ENCODE data around the gene ALDH3A2.
"Not testable (repeated sequence)": the region's sequence is repeated elsewhere in the genome, so short reads cannot be mapped to it uniquely, and the experiment has no call there.

Gene ALDH3A2

DNA sequence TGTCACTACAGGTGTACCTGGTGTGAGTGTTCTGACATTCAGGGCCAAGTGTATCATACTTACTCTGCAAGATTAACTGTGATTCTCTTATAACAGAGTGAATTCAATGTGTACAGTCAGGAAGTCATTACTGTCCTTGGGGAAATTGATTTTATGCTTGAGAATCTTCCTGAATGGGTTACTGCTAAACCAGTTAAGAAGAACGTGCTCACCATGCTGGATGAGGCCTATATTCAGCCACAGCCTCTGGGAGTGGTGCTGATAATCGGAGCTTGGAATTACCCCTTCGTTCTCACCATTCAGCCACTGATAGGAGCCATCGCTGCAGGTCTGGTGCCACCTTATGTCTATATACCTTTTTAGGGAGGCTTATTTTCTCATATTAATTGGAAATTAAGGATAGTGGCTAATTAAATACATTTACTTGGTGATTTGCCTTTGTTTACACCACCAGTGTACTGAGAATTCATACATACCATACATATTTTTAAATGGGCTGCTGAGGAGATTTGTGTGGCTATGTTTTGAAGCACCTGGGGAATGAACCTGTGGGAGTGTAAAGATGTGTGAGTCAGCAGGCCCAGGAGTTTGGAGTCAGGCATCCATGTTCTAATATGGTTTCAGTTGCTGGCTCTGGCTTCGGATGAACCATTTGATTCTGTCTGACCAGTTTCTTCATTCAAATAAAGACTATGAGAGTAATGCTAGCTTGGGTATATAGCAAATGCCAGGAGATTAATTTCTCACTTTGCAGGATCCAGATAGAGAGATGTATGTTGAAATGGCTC is 3.1 kb downstream of the ALDH3A2 start:
- DNase-seq: no peak

DNA sequence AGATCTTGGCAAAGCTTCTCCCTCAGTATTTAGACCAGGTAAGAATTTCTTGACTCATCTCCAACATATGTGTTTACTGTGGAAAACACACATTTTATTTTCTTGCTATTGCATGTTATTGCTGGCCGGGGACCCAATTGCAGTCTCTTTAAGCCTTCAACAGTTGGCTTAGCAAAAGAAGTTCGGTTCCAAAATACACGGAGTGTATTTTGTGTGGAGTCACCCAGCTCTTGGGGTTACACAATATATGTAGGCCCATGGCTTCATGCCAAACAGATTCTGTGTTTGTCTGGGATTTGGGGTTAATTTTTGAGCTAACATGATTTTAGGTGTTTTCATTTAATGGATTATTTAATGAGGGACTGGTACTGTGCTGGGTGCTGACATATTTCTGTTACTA is 4.0 kb downstream of the ALDH3A2 start:
- DNase-seq: no peak

DNA sequence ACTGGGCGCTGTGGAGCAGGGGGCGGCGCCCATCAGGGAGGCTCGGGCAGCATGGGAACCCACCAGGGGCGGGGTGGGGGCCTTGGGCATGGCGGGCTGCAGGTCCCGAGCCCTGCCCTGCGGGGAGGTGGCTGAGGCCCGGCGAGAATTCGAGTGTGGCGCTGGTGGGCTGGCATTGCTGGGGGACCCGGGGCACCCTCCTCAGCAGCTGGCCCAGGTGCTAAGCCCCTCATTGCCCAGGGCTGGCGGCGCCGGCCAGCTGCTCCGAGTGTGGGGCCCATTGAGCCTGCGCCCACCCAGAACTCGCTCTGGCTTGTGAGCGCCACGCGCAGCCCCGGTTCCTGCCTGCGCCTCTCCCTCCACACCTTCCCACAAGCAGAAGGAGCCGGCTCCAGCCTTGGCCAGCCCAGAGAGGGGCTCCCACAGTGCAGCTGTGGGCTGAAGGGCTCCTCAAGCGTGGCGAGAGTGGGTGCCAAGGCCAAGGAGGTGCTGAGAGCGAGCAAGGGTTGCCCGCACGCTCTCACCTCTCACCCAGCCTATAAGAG is 5.9 kb downstream of the ALDH3A2 start:
- no peak for DNase-seq

DNA sequence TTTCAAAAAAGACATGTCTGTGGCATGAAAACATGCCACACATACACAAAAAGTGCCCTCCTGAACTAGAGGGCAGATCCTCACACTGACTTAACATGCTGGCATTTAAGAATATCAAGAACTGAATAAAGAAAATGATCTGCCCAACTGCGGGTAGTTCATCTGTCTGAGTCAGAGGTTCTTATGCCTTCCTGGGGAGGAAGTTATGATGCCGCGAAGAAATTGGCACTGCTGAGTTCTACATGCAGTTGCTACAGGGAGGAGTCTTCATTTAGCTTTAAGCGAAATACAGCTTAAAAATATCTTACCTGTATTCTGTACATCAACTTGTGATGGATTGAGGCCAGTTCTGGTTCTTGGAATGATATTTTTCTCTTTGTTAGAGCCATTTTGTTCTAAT is 6.3 kb downstream of the ALDH3A2 start:
- no peak for DNase-seq

DNA sequence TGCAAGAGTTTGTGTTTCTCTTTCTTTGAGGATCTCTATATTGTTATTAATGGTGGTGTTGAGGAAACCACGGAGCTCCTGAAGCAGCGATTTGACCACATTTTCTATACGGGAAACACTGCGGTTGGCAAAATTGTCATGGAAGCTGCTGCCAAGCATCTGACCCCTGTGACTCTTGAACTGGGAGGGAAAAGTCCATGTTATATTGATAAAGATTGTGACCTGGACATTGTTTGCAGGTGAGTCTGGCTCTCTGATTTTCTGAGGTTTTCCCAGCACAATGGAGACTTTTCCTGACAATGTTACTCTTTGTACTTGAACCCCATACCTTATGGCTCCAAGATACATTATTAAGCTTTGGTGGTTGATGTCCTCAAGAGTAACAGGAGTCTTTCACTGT is 7.8 kb downstream of the ALDH3A2 start:
- DNase-seq: no peak

DNA sequence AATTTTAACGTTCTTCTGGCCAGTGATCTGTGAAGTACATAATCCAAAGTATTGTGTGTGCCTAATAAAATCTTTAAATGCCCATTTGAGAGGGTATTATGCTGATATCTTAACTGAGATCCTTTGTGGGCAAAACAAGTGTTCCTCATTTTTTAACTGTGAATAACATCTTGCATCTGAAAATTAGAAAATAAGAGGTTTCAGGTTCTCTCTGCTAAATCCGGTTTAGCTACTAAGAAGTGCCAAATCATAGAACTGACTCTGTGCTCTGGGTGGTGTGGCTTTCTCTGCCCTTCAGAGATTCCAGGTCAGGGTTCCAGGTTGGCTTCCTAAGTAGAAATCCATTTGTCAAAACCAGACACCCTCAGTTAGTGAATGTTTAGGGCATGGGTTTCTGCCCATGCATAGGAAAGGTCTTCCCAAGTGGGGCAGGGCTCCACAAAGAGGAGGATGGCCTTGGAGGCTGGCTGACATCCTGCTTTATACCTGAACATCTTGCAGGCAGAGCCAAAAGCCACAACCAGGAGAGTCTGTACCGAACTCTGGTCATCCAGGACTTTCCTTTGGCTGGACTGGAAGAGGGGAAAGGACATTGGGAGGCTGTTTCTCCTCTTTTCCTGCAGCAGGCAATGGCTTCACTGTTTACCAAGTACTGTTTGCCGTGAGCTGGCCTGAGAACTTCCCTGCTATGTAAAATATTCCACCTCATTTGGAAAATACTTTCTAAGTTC is 8.5 kb downstream of the ALDH3A2 start:
- DNase-seq: no peak

DNA sequence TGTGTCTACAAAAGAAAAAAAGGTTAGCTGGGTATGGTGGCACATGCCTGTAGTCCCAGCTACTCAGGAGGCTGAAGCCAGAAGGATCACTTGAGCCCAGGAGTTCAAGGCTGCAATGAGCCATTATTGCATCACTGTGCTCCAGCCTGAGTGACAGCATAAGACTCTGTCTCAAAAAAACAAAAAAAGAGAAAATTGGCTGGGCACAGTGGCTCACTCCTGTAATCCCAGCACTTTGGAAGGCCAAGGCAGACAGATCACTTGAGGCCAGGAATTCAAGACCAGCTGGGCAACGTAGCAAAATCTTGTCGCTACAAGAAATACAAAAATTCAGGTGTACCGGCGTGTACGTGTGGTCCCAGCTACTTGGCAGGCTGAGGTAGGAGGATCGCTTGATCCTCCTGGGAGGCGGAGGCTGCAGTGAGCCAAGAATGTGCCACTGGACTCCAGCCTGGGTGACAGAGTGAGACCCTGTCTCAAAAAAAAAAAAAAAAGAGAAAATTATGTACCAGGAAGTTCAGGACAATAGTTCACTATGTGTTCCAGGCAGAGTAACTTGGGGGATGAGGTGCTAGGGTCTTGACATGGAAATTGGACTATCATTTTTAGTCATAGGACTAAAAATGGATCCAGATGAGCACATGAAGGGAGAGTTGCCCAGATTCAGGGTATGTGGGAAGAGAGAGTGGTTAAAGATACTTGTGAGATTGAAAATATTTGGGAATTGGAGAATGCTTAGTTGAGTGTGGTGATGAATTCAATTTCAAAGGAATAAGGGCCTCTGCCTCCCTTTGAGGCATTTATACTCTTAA is 11.0 kb downstream of the ALDH3A2 start:
- no peak for DNase-seq

DNA sequence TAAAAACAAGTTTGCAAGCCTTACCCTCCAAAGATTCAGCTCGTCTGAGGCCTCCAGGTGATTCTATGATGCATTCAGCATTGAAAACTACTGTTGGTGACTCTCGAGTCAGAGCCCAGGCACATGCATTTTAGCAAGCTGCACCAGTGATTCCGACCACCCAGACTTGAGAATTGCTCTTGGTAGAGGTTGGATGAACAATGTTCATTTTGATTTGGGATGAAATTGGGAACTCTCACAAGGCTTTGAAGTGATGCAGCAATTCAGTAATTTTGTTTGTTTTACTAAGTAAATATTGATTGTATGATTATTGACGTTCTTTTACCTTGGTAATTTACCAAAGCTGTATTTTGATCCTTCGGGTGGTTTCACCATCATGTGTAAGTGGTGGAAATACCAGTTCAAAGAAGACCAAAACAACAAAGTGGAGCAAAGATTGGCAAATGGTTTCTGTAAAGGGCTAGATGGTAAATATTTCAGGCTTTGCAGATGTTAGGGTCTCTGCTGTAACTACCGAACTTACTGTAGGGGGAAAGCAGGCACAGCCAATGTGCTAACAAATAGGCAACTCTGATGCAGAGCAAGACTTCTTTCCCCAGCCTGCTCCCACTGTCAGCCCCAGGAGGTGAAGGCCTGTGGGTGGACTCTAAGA is 11.8 kb downstream of the ALDH3A2 start:
- DNase-seq: no peak

DNA sequence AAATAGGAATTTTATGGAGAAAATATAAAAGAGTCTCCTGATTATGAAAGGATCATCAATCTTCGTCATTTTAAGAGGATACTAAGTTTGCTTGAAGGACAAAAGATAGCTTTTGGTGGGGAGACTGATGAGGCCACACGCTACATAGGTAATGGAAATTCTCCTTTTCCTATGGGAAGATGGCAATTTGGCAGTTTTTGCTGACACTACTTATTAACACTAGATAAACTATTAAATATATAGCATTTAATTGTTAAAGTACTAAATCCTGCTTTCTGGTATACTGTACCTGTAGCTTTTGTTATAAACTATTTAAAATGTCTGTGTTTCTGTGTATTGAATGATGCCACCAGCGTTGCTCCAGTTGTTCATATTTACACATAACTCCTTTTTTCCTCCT is 12.6 kb downstream of the ALDH3A2 start:
- no peak for DNase-seq

DNA sequence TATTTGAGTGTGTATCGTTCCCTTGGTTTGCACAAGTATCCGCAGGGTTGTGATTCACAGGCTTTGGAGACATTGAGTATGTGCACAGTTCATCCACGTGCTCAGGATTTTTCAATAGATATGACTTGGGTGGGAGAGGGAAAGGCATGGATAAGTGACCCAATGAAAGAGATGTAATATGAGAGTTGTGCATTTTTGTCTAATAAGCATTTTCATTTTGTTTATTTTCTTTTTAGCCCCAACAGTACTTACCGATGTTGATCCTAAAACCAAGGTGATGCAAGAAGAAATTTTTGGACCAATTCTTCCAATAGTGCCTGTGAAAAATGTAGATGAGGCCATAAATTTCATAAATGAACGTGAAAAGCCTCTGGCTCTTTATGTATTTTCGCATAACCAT is 14.5 kb downstream of the ALDH3A2 start:
- no peak for DNase-seq

DNA sequence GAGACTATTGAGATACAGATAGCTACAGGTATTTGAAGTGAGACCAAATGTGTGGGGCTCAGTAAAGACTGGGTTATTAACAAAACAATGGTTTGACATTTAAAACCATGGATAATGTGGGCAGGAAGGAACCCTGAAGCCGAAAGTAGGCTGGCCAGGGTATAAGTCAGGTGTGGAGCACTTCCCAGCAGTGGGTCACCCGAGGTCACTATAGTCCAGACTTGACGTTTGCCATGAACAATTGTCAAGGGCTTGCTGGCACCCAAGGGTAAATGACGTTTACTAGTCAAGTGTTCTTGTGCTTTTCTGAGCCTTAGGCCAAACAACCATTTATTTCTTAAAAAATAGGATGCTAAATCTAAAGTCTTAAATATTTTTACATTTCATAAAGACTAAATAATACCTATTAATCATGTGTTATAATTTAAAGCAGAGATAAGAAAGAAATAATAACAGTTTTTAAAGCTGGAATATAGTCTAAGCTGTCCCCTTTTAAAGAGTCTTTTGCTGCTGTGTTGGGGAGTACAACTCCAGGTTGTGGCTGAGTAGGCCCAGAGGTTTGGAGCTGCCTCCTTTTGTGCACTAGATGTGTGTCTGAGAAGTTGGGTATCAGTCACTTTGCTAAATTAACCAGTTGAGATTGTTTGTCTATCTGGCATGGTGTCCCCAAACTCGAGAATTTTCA is 15.7 kb downstream of the ALDH3A2 start:
- DNase-seq: no peak

DNA sequence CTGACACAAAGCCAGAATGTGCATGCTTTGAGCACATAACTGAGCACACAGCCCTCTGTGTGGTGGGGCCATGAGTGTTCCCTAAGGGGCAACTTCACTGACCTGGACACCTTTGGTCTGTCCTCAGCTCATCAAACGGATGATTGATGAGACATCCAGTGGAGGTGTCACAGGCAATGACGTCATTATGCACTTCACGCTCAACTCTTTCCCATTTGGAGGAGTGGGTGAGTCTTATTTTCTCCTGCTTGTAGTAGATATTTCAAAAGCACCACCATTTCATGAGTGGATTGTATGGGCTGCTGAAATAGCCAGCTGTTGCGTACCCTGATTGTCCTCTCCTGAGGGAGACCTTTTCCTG is 16.2 kb downstream of the ALDH3A2 start:
- DNase-seq: no peak

DNA sequence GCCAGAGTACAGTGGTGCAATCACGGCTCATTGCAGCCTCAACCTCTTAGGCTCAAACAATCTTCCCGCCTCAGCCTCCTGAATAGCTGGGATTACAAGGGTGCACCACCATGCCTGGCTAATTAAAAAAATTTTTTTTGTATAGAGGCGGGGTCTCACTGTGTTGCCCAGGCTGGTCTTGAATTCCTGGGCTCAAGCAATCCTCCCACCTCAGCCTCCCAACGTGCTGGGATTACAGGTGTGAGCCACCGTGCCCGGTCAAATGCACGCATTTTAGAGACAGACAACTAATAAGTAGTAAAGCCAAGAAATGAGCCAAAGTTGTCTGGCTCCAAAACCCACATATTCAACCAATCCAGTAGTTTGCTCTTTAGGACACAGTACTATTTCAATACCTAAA is 21.1 kb downstream of the ALDH3A2 start:
- DNase-seq: not testable (repeated sequence)

DNA sequence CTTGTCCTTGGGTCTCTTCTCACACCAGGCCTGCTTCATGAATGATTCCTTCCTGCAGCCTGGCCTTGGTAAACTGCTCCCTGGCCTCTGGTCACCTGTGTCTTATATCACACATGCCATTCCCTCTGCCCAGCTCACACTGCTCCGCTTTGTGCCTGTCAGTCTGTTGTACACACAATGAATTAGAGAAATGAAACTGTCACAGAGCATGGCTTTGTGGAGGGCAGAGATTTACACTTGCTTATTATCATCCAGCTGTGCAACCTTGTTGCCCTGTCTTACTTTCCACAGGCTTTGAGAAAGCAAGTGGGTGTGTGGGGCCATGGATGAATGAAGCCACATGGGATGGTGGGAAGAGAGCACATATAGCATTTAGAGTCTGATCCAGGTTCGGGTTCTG is 22.4 kb downstream of the ALDH3A2 start:
- no peak for DNase-seq

DNA sequence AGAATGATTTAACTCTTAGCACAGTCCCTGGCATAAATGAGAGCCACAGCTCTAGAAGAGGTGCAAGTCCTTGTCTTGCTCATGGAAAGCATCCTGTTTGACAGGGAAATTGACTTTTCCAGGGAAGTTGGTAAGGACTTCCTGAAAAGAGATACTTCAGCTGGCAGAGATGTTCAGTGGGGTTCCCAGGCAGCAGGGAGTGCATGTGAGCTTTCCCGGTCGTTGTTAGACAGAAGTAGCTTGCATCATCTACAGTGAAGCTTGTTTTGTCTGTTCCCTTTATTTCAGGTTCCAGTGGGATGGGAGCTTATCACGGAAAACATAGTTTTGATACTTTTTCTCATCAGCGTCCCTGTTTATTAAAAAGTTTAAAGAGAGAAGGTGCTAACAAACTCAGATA is 22.9 kb downstream of the ALDH3A2 start:
- no peak for DNase-seq

DNA sequence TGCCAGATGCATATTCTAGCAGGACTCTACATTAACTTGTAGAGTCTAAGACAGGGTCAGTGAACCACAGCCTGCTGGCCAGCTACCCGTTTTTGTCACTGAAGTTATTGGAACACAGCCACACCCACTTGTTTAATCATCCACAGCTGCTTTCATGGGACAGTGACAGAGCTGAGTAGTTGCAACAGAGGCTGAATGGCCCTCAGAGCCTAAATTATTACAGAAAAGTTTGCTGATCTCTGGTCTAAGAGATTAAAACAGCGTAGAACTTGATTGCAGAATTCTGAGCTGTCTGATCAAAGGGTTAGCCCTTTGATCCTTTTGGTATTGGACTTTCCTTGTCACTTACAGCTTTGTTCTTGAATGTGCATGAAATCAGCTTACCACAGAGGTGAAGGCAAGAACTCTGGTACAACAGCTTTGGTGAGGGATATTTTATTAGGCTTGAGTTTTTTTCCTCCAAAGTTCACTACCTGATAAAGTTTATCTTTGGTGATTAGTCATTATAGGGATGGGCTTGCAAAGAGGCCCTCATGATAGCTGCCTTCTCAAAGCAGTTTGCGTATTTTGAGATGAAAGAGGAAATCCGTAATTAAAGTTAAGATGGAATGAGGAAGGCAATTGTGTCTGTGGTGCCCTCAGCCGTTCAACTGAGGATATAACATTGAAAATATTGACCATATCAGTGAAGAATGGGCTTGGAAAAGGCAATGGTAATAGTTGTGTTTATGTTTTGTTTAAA is 23.6 kb downstream of the ALDH3A2 start:
- no peak for DNase-seq

DNA sequence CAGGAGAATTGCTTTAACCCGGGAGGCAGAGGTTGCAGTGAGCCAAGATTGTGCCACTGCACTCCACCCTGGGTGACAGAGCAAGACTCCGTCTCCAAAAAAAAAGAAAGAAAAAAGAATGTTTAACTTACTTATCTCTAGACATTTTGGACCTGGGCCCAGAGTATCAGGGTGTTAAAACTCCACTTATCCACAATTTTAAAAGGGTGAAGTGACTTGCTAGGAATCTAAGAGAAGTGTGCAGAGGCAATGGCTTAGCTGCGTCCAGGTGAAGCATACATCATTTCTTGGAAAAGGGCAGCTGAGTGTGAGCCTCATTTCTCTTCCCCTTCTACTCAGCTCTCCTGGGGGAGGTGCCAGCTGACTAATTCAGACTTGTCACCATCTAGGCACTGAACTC is 25.1 kb downstream of the ALDH3A2 start:
- no peak for DNase-seq

DNA sequence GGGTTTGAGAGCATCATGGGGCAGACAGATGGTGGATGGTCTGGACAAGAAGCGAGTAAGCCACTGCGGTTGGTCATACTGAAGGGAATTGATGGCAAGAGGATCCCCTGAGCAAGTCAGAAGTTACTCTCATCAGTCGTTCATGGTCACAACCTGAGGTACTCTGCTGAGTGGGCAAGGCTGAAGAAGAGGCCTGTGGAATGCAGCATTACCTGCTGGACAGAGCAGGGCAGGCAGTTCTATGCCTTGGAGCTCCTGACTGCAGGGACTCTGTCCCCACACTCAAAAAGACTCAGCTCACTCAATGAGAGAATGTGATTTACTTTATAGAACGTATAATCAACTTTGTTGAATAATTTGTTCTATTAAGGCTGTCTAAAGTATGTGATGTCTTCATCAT is 28.3 kb downstream of the ALDH3A2 start:
- DNase-seq: no peak

DNA sequence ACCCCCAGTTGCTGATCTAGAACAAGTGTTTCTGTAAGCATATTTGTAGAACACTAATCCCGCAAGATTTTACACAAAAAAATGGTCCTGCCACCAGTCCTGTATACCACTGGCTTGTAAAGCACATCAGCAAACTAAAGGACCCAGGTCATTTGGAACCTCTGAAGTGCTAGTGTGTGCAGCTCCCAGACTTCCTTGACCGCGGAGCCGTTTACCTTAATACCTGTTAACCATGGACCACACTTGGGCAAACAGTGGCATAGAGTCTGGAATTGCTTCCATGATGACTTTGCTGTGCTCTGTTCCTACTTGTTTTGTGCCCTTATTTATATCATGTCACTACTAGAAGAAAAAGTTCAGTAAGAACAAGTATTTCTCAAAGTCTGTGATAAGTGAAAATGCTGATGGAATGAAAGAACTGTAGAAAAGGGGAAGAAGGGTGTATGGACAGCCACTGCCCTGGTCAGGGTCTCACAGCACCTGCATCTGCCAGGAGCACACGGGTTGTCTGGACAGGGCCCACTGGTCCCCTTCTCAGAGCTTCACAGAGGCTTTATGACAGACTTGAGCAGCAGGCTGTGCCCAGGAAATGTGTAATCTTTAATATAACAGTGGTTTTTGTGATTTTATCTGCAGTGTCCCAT is 29.3 kb downstream of the ALDH3A2 start:
- no peak for DNase-seq

DNA sequence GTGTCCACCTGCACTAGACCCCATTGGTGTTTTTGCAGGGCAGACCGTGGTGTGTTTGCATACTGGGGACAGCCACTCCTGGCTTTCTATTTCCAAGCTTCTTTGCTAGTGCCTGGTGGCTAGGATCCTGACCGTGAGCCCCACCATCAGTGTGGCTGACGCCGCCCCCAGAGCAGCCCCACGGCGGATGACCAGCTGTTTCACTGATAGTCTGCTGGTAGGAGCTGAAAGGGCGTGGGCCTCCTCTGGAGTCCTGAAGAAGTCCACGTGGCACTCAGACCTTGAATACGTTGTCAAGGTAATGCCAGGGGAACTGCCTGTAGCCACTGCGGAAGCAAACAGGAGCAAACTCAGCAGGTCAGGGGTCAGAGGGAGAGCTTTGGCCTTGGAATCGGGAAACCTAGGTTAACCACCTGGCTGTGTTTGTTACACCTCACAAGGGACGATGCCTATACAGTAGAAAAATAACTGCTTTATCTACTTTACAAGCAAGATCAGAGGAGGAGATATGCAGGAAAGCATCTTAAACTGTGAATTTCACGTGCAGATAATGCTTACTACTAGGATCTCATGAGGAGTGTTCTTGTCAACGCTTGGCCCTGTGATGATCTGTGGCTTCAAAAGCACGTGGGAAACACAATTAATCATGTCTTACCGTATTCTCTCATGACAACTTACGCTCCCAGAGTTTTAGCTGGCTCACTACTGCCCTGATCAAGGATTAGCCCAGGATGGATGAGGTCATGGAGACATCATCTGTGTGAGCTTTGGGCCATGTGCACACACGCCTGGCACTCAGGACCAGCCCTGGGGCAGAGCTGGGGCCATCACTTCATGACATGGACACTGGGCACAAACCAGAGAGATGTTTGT is 30.3 kb downstream of the ALDH3A2 start:
- DNase-seq: no peak

Measured in retina (tissue), 1 donor.